GM19240 (cell line): Measurements from ENCODE around the gene TNNC2.
"Not testable (repeated sequence)": the region's sequence is repeated elsewhere in the genome, so short reads cannot be mapped to it uniquely, and the experiment has no call there.

Experiments
- DNase-seq: peaks from one replicate; pipeline ENCODE4 v3.0.0; 2011; ENCODE audit warnings: low spot score; ENCODE audit not compliant: insufficient read length

TNNC2 gene

DNA sequence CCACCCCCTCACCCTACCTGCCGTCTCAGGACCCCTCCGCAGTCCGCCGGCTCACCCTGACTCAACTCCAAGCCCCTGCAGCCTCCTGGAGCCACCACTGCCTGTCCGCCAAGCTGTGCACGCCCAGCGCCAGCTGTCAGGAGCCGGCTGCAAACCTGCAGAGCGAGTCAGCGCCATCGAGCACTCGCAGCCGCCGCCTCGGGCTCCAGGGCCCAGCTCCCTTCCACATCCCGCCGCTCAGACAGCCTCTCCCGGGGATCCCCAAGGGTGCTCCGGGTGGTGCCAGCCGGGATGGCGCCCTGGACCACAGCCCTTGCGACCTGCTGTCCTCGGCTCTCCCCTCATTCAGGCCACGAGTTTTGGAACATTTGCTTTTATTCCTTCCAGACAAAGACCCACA lies 4.3 kb downstream of the TNNC2 start:
- no peak for DNase-seq

DNA sequence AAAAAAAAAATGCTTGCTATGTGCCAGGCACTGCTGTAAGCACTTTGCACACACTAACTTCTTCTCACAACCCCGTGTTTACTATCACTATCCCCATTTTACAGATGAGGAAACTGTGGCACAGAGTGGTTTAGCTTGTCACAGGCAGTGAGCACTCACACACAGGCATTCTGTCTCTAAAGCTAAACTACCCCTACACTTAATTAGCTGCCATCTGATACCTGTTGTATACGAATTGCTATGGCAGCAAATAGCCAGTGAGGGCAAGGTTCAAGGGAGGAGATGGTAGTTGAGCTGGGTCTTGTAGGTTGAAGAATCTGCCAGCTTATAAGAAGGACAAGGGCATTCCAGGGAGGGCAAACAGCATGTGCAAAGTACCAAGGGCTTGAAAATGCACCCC lies 5.2 kb downstream of the TNNC2 start:
- no peak for DNase-seq

DNA sequence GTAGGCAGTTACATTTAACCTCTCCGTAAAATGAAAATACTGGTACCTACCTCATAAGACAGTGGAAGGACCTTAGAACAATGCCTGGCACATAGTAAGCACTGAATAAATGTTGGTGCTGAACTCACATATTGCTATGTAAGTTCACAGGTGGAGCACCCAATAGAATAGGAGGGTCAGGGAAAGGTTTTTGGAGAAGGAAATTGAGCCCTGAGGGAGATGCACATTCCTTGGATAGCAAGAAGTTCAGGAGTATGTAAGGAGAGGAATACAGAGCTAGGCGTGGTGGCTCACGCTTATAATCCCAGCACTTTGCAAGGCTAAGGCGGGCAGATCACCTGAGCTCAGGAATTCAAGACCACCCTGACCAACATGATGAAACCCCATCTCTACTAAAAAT lies 7.6 kb downstream of the TNNC2 start:
- DNase-seq = no peak

DNA sequence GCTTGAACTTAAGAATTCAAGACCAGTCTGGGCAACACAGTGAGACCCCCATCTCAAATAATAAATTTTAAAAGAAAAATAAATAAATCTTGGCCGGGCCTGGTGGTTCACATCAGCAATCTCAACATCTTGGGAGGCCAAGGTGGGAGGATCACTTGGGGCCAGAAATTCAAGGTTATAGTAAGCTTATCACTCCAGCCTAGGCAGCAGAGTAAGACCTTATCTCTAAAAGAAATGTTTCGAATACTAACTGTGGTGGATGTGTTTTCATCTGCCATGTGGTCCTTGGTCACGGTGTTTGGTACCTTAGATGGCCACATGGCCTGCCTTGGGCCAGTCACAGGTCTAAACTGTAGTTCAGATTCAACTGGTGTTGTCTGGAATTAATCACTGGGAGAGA lies 8.9 kb downstream of the TNNC2 start:
- no peak for DNase-seq

DNA sequence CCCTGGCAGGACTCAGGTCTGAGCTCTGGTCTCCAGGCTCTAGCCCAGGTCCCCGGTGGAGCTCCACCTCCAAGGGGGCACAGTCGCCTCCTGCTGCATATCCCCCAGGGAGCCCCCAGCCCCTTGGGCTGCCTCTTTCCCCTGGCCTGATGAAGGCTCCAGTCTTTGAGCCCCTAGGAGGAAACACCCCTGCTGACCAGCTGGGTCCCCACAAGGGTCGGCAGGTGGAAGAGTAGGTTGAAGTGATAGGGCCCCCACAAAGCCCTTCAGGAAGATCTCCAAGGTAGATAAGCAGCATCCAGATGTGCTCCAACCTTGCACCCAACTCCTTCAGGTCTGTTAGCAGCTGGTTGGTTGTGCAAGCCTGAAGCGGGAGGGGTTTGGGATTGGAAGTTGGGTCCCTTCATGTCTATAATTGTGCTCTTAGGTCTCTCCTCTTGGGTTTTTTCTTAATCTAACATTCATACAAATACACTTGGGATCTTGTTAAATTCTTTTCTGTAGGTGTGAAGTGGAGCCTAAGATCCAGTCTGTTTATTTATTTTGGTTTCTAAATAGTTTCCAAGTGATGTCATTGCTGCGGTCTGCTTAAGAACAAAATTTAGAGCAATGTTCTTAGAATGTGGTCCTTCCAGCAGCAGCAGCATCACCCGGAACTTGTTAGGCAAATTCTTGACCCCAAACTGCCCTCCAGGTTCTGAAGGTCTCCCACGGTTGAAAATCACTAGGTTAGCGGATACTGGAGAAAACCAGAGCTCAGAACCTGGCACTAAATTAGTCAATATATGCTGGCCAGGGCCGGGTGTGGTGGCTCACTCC lies 9.5 kb downstream of the TNNC2 start:
- no peak for DNase-seq

DNA sequence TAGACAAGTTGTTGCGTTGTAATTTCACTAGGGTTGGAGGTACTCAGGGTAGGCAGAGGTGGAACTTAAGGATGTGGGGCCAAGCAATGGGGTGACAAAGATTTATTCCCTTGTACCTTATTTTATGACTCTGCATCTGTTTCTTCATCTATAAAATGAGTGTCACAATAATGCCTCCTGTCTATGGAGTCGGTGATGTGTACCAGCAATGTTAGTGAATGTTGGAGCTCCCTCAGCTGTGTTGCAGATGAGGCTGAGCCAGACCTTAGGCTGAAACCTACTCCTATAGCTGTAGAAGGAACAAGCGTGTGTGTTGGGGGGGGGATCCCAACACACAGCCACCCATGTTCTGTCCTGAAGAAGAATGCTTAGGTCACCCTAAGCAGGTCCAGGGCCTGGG lies 10.2 kb downstream of the TNNC2 start:
- no peak for DNase-seq

DNA sequence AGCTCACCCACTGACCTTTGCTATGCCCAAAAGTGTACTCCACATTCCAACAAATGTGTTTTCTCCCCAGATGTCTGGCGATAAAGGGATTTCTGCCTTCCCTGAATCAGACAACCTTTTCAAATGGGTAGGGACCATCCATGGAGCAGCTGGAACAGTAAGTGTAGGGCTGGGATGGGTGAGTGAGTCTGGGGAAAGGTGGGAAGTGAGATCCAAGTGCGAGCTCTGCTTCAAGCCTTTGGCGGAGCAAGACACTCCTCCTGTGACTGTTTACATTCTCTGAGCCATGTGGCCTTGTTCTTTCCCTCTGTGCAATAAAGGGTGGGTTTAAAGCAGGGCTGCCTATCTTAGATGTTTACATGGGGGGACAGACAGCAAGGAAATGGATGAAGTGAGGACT lies 12.8 kb downstream of the TNNC2 start:
- no peak for DNase-seq

DNA sequence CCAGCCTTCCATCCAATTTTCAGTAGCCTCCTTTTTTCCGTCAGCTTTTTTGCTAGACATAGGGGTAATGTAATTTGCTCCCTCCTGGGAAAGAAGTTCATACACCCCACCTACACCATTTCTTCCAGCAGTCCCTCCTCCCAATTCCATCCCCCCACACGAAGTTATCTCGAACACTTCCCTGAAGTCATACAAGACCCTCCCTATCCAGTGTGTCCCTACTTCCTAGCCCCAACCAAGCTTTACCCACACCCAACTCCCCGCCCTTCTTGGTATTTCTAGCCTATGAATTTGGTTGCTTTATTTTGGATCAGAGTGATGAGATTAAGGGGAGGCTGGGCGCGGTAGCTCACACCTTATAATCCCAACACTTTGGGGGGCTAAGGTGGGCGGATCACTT lies 13.6 kb downstream of the TNNC2 start:
- DNase-seq = no peak

DNA sequence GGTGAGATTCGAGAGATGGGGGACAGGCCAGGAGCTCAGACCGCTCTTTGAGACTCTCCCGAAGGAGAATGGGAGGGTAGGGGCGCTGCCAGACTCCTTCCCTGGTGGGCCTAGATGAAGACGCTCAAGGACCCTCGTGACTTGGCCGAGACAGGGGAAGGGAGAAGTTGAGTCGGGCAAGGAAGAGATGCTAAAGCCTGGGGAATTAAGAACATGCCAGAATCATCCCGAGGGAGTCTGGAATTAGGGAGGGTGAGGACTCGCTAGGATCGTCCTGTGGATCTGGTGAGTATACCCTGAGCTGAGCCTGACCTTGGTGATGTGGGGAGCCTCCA lies 14.1 kb downstream of the TNNC2 start:
- no peak for DNase-seq

DNA sequence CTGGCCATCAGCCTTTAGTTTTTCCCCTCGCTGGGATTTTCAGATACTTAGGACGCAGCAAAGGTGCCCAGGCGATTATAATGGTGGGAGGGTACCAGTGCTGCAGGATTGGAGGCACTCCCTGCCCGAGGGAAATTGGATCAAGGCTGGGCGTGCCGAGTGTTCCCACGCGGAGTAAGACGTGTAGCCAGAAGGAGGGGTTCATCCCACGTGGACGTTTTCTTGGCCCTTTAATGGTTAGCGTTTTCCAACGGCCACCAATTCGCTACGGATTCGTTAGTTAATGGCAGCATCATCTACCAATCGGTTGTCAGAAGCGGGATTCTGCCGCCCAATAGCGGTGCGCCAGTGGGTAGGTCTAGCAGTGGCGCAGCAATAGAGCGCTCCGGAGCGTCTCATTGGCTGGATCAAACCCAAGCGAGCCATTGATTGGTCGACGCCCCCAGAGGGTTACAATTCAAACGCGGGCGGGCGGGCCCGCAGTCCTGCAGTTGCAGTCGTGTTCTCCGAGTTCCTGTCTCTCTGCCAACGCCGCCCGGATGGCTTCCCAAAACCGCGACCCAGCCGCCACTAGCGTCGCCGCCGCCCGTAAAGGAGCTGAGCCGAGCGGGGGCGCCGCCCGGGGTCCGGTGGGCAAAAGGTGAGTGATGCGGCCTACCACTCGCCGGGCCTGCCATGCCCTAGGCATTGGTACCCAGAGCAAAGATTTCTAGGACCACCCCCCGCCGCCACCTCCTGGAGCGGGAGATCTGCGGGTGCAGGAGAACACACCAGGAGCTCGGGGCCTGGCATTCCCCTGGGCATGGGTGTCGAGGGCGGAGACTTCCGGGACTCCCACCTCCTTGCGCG lies 14.7 kb downstream of the TNNC2 start, which contains the start of gene UBE2C:
Gene UBE2C (plus strand): TSS at position 488 of the 849 bp plus-strand sequence. CDS start 52 bp downstream, at position 540.
- peak; percentile 99 for DNase-seq

DNA sequence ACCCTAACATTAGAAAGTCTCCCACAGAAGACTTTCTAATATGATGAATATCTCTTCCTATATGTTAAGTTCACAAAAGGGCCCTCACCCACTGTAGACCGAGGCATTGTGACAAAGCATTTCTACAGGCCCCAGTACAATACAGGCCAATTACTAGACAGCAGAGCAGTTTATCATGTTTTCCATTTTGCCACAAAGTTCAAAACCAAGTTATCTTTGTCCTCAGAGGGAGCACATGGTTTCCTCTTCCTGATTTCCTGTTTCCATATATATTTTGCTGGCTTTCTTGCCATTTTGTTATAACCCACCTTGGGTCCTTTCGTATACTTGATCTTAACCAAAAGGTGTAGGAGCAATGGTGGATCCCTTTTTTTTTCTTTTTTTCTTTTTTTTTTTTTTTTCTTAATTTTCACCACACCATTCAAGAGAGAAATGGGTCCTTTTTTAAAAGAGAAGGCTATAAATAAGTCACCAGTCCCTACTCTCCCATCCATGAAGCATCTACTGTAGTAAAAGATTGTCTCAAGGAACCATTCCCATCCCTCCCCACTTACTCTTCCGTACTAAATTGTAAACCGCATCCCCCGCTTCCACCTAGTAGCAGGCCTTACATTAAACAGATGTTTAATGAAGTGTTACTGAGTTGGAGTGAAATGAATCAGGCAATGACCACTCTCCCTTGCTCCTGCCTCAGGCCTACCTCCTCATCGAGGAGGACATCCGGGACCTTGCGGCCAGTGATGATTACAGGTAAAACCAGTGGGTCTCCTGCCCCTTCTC lies 16.7 kb downstream of the TNNC2 start:
- no peak for DNase-seq

DNA sequence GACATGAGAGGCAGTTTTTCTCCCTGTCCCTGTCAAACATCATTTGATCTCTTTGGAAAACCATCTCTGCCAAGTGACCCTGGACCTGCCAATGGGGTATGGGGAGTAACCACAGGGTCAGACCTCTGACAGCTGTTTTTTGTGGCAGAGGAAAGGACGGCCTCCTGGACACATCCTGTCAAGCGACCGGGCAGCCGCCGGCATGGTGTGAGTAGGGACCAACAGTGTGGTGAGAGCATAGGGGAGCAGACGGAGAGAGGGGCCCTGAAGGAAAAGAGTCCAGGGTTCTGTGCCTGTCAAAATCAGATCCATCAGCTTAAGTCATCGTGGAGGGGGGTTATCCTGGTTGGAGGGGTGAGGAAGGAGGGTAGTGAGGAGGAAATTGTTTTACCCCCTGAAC lies 25.3 kb downstream of the TNNC2 start:
- no peak for DNase-seq

DNA sequence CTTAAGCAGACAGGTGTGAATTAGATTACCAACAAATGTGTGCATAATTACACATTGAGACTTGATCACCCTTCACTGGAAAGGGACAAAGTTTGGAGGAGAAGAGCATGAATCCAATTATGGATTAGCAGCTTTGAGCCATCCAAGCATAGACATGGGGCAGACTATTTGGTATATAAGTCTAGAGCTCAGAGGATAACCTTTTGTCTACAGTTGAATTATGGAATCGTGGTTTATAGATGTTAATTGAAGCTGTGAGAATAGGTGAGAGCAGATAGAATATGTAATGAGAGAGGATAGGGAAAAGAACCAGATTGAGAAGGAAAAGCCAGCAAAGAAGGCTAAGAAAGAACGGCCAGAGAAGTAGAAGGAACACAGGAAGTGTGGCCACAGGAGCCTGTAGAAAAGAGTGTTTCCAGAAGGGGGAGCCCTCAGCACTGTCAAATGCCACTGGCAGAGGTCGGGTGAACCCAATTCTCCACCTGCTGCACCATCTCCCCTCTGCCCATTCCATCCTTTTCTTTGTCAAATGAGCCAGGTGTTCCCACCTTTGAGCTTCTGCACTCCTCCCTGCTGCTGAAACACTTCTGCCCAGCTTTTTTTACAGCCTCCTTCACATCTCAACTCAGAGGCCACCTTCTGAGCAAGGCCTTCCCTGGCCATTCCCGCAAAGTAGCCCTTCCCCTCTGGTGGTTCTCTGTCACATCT lies 28.0 kb downstream of the TNNC2 start:
- DNase-seq = peak; percentile 43

DNA sequence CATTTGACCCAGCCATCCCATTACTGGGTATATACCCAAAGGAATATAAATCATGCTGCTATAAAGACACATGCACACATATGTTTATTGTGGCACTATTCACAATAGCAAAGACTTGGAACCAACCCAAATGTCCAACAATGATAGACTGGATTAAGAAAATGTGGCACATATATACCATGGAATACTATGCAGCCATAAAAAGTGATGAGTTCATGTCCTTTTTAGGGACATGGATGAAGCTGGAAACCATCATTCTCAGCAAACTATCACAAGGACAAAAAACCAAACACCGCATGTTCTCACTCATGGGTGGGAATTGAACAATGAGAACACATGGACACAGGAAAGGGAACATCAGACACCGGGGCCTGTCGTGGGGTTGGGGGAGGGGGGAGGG lies 29.2 kb downstream of the TNNC2 start:
- DNase-seq = not testable (repeated sequence)

DNA sequence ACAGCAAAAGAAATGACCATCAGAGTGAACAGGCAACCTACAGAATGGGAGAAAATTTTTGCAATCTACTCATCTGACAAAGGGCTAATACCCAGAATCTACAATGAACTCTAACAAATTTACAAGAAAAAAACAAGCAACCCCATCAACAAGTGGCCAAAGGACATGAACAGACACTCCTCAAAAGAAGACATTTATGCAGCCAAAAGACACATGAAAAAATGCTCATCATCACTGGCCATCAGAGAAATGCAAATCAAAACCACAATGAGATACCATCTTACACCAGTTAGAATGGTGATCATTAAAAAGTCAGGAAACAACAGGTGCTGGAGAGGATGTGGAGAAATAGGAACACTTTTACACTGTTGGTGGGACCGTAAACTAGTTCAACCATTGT lies 29.6 kb downstream of the TNNC2 start:
- not testable (repeated sequence) for DNase-seq

DNA sequence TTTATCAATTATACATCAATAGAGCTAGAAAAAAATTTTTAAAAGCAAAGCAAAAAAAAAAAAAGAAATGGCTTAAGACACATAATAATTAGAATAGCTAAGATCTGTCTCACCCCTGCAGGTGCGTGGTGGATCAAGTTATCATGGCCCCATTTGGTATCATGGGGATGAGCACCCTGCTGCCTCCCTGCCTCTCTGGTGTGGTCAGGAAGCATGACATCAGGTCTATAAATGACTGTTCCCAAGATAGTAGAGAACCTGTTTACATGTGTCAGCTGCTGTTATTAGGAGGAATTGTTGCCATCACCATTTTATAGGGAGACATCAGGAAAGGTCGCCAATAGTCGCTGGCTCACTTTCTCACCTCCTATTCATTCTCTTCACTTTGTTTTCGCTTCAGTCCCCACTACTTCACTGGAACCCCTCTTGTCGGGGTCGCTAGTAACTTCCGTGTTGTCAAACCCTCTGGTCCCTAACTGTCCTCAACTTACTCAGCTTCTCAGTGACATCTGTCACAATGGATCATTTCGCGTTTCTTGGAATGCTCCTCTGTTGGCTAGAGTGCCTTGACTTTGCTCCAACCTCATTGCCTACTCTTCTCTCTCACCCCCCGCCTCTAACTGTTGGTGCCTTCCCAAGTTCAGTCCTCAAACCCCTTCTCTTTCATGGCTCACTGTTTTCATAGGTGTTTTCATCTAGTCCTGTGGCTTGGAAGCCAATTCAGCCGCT lies 30.6 kb downstream of the TNNC2 start:
- no peak for DNase-seq

DNA sequence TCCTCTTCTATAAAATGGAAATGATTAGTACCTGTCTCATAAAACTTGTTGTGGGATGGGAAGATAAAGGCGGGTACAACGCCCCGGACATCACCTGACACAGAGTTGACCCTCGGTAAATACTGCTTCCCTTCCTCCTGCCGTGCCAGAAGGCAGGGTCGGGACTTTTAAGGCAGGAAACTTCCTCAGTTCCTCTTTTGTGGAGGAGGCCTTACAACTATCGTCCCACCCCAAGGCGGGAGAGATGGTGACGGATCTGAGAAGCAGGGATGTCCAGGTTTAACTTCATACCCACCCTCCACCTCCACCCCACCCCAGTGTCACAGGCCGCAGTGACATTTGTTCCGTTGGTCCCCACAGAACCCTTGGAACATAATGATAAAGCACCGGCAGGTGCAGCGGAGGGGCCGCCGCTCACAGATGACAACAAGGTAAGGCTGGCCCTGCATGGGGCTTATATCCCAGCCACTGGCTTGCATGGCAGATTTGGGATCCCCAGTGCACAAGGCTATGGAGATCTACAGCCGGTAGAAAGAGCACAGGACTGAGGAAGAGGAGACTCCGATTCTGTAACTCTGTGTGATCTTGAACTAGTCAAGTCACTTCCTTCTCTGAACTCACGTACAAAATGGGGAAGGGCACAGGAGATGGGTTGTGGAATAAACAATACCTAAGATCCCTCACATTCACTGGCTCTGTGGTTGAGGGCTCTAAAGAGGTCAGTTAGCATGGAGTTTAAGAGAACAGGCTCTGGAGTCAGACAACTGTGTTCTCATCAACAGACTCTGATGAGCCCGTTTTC lies 34.6 kb downstream of the TNNC2 start:
- no peak for DNase-seq

DNA sequence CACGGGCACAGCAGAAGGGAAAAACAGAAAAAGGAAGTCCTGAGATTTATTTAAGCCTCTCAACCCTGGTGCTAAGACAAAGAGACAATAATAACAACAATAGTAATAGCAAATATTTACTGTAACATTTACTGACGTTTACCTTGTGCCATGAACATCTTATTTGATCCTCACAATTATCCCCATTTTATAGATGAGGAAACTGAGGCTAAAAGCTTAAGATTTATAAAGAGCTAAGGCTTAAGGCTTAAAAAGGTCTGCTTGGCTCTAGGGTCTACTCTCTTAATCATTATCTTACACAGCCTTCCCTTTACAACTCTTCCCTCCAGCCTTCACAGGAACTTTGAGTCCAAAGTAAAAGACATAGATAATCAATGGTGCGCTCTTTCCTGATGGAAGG lies 38.8 kb downstream of the TNNC2 start:
- no peak for DNase-seq

DNA sequence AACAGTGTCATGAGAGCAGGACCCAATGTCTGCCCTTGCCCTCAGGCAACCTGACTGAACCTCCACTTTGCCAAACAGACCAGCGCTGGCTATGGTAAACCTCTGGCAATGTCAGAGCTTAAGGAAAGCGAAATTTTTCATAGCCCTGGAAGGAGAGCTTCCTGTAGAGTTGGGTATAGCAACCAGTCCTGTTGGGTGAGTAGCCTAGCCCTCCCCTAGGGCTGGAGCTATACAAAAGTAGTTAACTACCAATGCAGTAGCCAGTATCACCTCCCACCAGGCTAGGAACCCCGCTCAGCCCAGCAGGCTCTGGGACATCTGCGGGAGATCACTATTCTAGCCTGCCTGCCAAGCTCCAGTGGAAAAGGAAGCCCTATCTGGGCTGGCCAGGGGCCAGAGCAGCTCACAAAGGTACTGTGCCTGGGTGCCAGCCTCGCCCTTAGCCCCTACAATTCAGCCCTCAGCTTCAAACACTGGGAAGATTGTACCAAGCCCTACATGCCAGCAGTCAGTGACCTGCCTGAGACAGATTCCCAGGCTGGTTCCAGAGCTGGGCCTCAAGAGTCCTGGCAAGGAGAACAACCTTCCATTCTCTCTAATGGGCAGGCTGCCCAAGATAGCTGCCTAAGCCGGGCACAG lies 43.3 kb downstream of the TNNC2 start:
- DNase-seq = no peak
